WTC11 (cell line): Measurements from ENCODE around the gene PSMD10. TPM values are rescaled to one million over a fixed set of nuclear protein-coding genes. Genes with fewer than 3 reads are reported as not detected.

Experiments used
- ATAC-seq: fragments of 200-7000 bp; cut with Tn5 transposase; 2 replicates; pipeline ENCODE4 v1.10.0; 2021; ENCODE audit warnings: mild to moderate bottlenecking, moderate library complexity
- CTCF ChIA-PET: fragments of 300-600 bp; sonication (Branson Sonifier 250); formaldehyde crosslinking; loops from one replicate; lab custom pipeline; 2021; ENCODE audit warnings: antibody characterized with exemption; lab: Charles Lee
- POLR2A ChIA-PET: fragments of 350-600 bp; sonication (Branson Sonifier 250); formaldehyde crosslinking; loops from one replicate; lab custom pipeline; 2021; ENCODE audit warnings: antibody characterized with exemption; lab: Charles Lee
- DNase-seq: peaks from one replicate; pipeline ENCODE4 v3.0.0; 2021; ENCODE audit warnings: low spot score
- H3K27ac Mint-ChIP-seq: 2 replicates; pipeline ENCODE4 v1.8.0; 2021; ENCODE audit warnings: mixed read lengths
- H3K27me3 Mint-ChIP-seq: 2 replicates; pipeline ENCODE4 v1.8.0; 2021; ENCODE audit warnings: low read depth, mild to moderate bottlenecking, moderate library complexity, mixed read lengths
- H3K36me3 Mint-ChIP-seq: 2 replicates; pipeline ENCODE4 v1.8.0; 2021; ENCODE audit warnings: mixed read lengths
- H3K4me1 Mint-ChIP-seq: 2 replicates; pipeline ENCODE4 v1.8.0; 2022; ENCODE audit warnings: mixed read lengths
- H3K4me3 Mint-ChIP-seq: 2 replicates; pipeline ENCODE4 v1.8.0; 2021; ENCODE audit warnings: mild to moderate bottlenecking, moderate library complexity, mixed read lengths
- H3K9me3 Mint-ChIP-seq: 2 replicates; pipeline ENCODE4 v1.8.0; 2021; ENCODE audit warnings: mixed read lengths
- ATF1 ChIP-seq: sonication (generic); formaldehyde crosslinking; IDR thresholded peaks from 2 replicates; pipeline ENCODE4 v1.8.1; 2023; ENCODE audit warnings: mild to moderate bottlenecking, moderate library complexity, missing genetic modification reagents
- ATF3 ChIP-seq: sonication (generic); formaldehyde crosslinking; conservative IDR thresholded peaks from 2 replicates; pipeline ENCODE4 v1.8.1; 2022; ENCODE audit warnings: mild to moderate bottlenecking, missing genetic modification reagents
- CTCF ChIP-seq: fragments of 200-600 bp; IDR thresholded peaks from 2 replicates; pipeline ENCODE4 v1.8.0; 2022; ENCODE audit warnings: antibody characterized with exemption
- E2F1 ChIP-seq: sonication (generic); formaldehyde crosslinking; IDR thresholded peaks from 2 replicates; pipeline ENCODE4 v1.8.0; 2022; ENCODE audit warnings: mild to moderate bottlenecking, missing genetic modification reagents
- ESRRA ChIP-seq: sonication (generic); formaldehyde crosslinking; IDR thresholded peaks from 2 replicates; pipeline ENCODE4 v1.8.1; 2022; ENCODE audit warnings: mild to moderate bottlenecking, missing genetic modification reagents, borderline replicate concordance
- GABPB1 ChIP-seq: sonication (generic); formaldehyde crosslinking; IDR thresholded peaks from 2 replicates; pipeline ENCODE4 v1.8.1; 2023; ENCODE audit warnings: mild to moderate bottlenecking, missing genetic modification reagents
- HMGXB4 ChIP-seq: sonication (generic); formaldehyde crosslinking; IDR thresholded peaks from 2 replicates; pipeline ENCODE4 v1.8.1; 2023; ENCODE audit warnings: mild to moderate bottlenecking, moderate library complexity, missing genetic modification reagents
- MXD4 ChIP-seq: fragments of 250-450 bp; sonication (Bioruptor Pico); IDR thresholded peaks from 2 replicates; pipeline ENCODE4 v1.8.0; 2021; ENCODE audit warnings: mild to moderate bottlenecking, moderate library complexity, borderline replicate concordance
- NR3C1 ChIP-seq: sonication (generic); formaldehyde crosslinking; conservative IDR thresholded peaks from 2 replicates; pipeline ENCODE4 v1.8.1; 2023; ENCODE audit warnings: low read depth, mild to moderate bottlenecking, missing genetic modification reagents
- PRRX2 ChIP-seq: fragments of 250-450 bp; sonication (Bioruptor Pico); IDR thresholded peaks from 2 replicates; pipeline ENCODE4 v1.8.0; 2021; ENCODE audit warnings: mild to moderate bottlenecking
- RORB ChIP-seq: fragments of 250-450 bp; sonication (Bioruptor Pico); IDR thresholded peaks from 2 replicates; pipeline ENCODE4 v1.9.0; 2021; ENCODE audit warnings: mild to moderate bottlenecking
- SMAD4 ChIP-seq: sonication (generic); formaldehyde crosslinking; IDR thresholded peaks from 2 replicates; pipeline ENCODE4 v1.8.0; 2022; ENCODE audit warnings: mild to moderate bottlenecking, missing genetic modification reagents
- SP1 ChIP-seq: sonication (generic); formaldehyde crosslinking; conservative IDR thresholded peaks from 2 replicates; pipeline ENCODE4 v1.8.1; 2022; ENCODE audit warnings: missing genetic modification reagents
- TP53 ChIP-seq: sonication (generic); formaldehyde crosslinking; IDR thresholded peaks from 2 replicates; pipeline ENCODE4 v1.8.1; 2023; ENCODE audit warnings: mild to moderate bottlenecking, missing genetic modification reagents
- USF2 ChIP-seq: sonication (generic); formaldehyde crosslinking; IDR thresholded peaks from 2 replicates; pipeline ENCODE4 v1.8.1; 2023; ENCODE audit warnings: mild to moderate bottlenecking, missing genetic modification reagents, moderate library complexity
- ZBTB21 ChIP-seq: sonication (generic); formaldehyde crosslinking; IDR thresholded peaks from 2 replicates; pipeline ENCODE4 v1.8.1; 2023; ENCODE audit warnings: mild to moderate bottlenecking, missing genetic modification reagents, borderline replicate concordance
- ZNF219 ChIP-seq: sonication (generic); formaldehyde crosslinking; IDR thresholded peaks from 2 replicates; pipeline ENCODE4 v1.8.0; 2023; ENCODE audit warnings: missing genetic modification reagents, mild to moderate bottlenecking, borderline replicate concordance
- ZNF671 ChIP-seq: fragments of 250-450 bp; sonication (Bioruptor Pico); IDR thresholded peaks from 2 replicates; pipeline ENCODE4 v1.8.0; 2021; ENCODE audit warnings: mild to moderate bottlenecking
- ZSCAN18 ChIP-seq: fragments of 250-450 bp; sonication (Bioruptor Pico); IDR thresholded peaks from 2 replicates; pipeline ENCODE4 v2.1.2; 2022; ENCODE audit warnings: mild to moderate bottlenecking, moderate library complexity
- total RNA-seq: library from RNA; stranded (reverse); gene quantifications from 3 replicates; pipeline ENCODE4 v1.2.3, GENCODE V29; 2021
- TF ChIP-seq, protein P1 (sequence below): sonication (generic); formaldehyde crosslinking; IDR thresholded peaks from 2 replicates; pipeline ENCODE4 v1.8.1; 2023; ENCODE audit warnings: mild to moderate bottlenecking, missing genetic modification reagents, borderline replicate concordance
- TF ChIP-seq, protein P2 (sequence below): sonication (generic); formaldehyde crosslinking; IDR thresholded peaks from 2 replicates; pipeline ENCODE4 v1.8.0; 2022; ENCODE audit warnings: mild to moderate bottlenecking, missing genetic modification reagents

Gene PSMD10
- total RNA-seq, 1 experiment from 2014 or later: 56.4 TPM

- ChIA-PET POLR2A (no interaction called here), CTCF (no interaction called here)
- TF ChIP-seq RORB (CRISPR knock-in tag): no peak
- no peak for TF ChIP-seq PRRX2
- TF ChIP-seq TP53 (CRISPR knock-in tag): no peak
- TF ChIP-seq ESRRA (CRISPR knock-in tag): no peak
- no peak for TF ChIP-seq ATF3 (CRISPR knock-in tag)
- TF ChIP-seq MXD4 (CRISPR knock-in tag): no peak
- no peak for TF ChIP-seq ZNF219 (CRISPR knock-in tag)
- no peak for TF ChIP-seq SP1 (CRISPR knock-in tag)
- TF ChIP-seq ZSCAN18: no peak
- TF ChIP-seq ATF1: no peak
- no peak for TF ChIP-seq HMGXB4 (CRISPR knock-in tag)
- TF ChIP-seq ZBTB21 (CRISPR knock-in tag): no peak
- no peak overlapping the region for H3K4me3 Mint-ChIP-seq
- no peaks in the 10 kb centered on the region for H3K9me3 Mint-ChIP-seq
- no peak overlapping the region for H3K27ac Mint-ChIP-seq
- H3K27me3 Mint-ChIP-seq: peaks cover 4% of the 10 kb centered on the region; the same call in 1 of the 2 replicates
- no peaks in the 10 kb centered on the region for H3K36me3 Mint-ChIP-seq
- DNase-seq (no peak), ATAC-seq (no peak)
- peaks cover 9% of the 10 kb centered on the region for H3K4me1 Mint-ChIP-seq
Measured at GRCh38 chrX:108064613-108065012, 26.7 kb downstream of the PSMD10 start.

DNA sequence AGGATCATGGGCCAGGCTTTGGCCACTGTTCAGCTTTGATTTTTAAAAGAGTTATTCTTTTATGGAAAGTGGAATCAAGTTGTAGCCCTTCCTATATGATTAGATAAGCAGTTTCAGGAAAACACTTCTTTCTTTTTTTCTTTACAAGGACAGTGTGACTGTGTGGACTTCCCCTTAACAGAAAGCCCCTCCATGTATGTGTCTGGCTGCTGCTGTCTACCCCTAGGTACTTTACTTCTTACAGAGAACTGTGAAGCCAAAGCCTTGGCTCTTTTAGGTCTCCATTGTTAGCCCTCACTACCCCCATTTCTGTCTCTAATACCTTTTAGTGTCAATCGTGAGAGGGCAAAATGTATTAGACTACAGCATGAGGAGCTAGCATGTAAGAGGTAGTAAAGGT lies 27.3 kb downstream of the PSMD10 start:
- H3K27me3 Mint-ChIP-seq: peaks cover 4% of the 10 kb centered on the region; the same call in 1 of the 2 replicates
- H3K27ac Mint-ChIP-seq: no peak overlapping the region
- H3K4me1 Mint-ChIP-seq: peaks cover 9% of the 10 kb centered on the region
- ATAC-seq (no peak), DNase-seq (no peak)
- ChIA-PET CTCF (no interaction called here), POLR2A (no interaction called here)
- H3K36me3 Mint-ChIP-seq: no peaks in the 10 kb centered on the region
- no peaks in the 10 kb centered on the region for H3K9me3 Mint-ChIP-seq
- no peak overlapping the region for H3K4me3 Mint-ChIP-seq
- TF ChIP-seq SMAD4 (CRISPR knock-in tag) (no peak), USF2 (no peak), ZNF671 (no peak), GABPB1 (CRISPR knock-in tag) (no peak), SP1 (CRISPR knock-in tag) (no peak), PRRX2 (no peak), CTCF (no peak), NR3C1 (CRISPR knock-in tag) (no peak), E2F1 (CRISPR knock-in tag) (no peak)
- TF ChIP-seq, protein P1, sequence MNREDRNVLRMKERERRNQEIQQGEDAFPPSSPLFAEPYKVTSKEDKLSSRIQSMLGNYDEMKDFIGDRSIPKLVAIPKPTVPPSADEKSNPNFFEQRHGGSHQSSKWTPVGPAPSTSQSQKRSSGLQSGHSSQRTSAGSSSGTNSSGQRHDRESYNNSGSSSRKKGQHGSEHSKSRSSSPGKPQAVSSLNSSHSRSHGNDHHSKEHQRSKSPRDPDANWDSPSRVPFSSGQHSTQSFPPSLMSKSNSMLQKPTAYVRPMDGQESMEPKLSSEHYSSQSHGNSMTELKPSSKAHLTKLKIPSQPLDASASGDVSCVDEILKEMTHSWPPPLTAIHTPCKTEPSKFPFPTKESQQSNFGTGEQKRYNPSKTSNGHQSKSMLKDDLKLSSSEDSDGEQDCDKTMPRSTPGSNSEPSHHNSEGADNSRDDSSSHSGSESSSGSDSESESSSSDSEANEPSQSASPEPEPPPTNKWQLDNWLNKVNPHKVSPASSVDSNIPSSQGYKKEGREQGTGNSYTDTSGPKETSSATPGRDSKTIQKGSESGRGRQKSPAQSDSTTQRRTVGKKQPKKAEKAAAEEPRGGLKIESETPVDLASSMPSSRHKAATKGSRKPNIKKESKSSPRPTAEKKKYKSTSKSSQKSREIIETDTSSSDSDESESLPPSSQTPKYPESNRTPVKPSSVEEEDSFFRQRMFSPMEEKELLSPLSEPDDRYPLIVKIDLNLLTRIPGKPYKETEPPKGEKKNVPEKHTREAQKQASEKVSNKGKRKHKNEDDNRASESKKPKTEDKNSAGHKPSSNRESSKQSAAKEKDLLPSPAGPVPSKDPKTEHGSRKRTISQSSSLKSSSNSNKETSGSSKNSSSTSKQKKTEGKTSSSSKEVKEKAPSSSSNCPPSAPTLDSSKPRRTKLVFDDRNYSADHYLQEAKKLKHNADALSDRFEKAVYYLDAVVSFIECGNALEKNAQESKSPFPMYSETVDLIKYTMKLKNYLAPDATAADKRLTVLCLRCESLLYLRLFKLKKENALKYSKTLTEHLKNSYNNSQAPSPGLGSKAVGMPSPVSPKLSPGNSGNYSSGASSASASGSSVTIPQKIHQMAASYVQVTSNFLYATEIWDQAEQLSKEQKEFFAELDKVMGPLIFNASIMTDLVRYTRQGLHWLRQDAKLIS (CRISPR knock-in tag): no peak
- TF ChIP-seq, protein P2, sequence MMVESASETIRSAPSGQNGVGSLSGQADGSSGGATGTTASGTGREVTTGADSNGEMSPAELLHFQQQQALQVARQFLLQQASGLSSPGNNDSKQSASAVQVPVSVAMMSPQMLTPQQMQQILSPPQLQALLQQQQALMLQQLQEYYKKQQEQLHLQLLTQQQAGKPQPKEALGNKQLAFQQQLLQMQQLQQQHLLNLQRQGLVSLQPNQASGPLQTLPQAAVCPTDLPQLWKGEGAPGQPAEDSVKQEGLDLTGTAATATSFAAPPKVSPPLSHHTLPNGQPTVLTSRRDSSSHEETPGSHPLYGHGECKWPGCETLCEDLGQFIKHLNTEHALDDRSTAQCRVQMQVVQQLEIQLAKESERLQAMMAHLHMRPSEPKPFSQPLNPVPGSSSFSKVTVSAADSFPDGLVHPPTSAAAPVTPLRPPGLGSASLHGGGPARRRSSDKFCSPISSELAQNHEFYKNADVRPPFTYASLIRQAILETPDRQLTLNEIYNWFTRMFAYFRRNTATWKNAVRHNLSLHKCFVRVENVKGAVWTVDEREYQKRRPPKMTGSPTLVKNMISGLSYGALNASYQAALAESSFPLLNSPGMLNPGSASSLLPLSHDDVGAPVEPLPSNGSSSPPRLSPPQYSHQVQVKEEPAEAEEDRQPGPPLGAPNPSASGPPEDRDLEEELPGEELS (CRISPR knock-in tag): no peak
